H9 (cell line): ENCODE data around the gene TRPM8. TPM values are rescaled to one million over a fixed set of nuclear protein-coding genes. Genes with fewer than 3 reads are reported as not detected.

Experiments used
- DNase-seq: peaks from one replicate; pipeline ENCODE4 v3.0.0-alpha.2; 2017
- H2AFZ ChIP-seq: one replicate; pipeline ENCODE4 v1.6.1; 2013; ENCODE audit warnings: mild to moderate bottlenecking, low read length, control low read depth, moderate library complexity
- H2AK5ac ChIP-seq: 2 replicates; pipeline ENCODE4 v1.6.1; 2013; ENCODE audit warnings: low read length, control low read depth, mixed read lengths; ENCODE audit not compliant: insufficient read length
- H2BK120ac ChIP-seq: one replicate; pipeline ENCODE4 v1.6.1; 2013; ENCODE audit warnings: low read depth, mild to moderate bottlenecking, low read length, control low read depth, inconsistent platforms; ENCODE audit not compliant: poor library complexity, severe bottlenecking
- H2BK12ac ChIP-seq: 2 replicates; pipeline ENCODE4 v1.6.1; 2013; ENCODE audit warnings: low read length, control low read depth, mixed read lengths, low read depth; ENCODE audit not compliant: insufficient read length
- H2BK15ac ChIP-seq: 2 replicates; pipeline ENCODE4 v1.6.1; 2013; ENCODE audit warnings: low read depth, low read length, control low read depth
- H2BK20ac ChIP-seq: one replicate; pipeline ENCODE4 v1.6.1; 2013; ENCODE audit warnings: low read depth, mild to moderate bottlenecking, low read length, control low read depth, inconsistent platforms; ENCODE audit not compliant: poor library complexity, severe bottlenecking
- H2BK5ac ChIP-seq: 2 replicates; pipeline ENCODE4 v1.6.1; 2013; ENCODE audit warnings: low read length, control low read depth, mixed read lengths; ENCODE audit not compliant: insufficient read length
- H3K14ac ChIP-seq: 2 replicates; pipeline ENCODE4 v1.6.1; 2013; ENCODE audit warnings: low read length, control low read depth; ENCODE audit not compliant: insufficient read depth
- H3K18ac ChIP-seq: 2 replicates; pipeline ENCODE4 v1.6.1; 2013; ENCODE audit warnings: low read depth, mild to moderate bottlenecking, mixed read lengths, low read length, control low read depth; ENCODE audit not compliant: insufficient read length
- H3K23ac ChIP-seq: 2 replicates; pipeline ENCODE4 v1.6.1; 2013; ENCODE audit warnings: low read length, control low read depth, mixed read lengths, low read depth; ENCODE audit not compliant: insufficient read length
- H3K23me2 ChIP-seq: 2 replicates; pipeline ENCODE4 v1.6.1; 2013; ENCODE audit warnings: low read depth, mild to moderate bottlenecking, mixed read lengths, low read length, control low read depth; ENCODE audit not compliant: insufficient read length, poor library complexity, severe bottlenecking
- H3K27ac ChIP-seq: 2 replicates; pipeline ENCODE4 v1.5.1; 2013; ENCODE audit warnings: low read length, control low read depth, mixed read lengths, low read depth; ENCODE audit not compliant: insufficient read length
- H3K27me3 ChIP-seq: 2 replicates; pipeline ENCODE4 v1.6.1; 2013; ENCODE audit warnings: low read length, control low read depth, inconsistent platforms; ENCODE audit not compliant: insufficient read depth
- H3K4ac ChIP-seq: 2 replicates; pipeline ENCODE4 v1.6.1; 2013; ENCODE audit warnings: low read depth, mild to moderate bottlenecking, control low read depth, inconsistent platforms, low read length, moderate library complexity
- H3K4me1 ChIP-seq: 2 replicates; pipeline ENCODE4 v1.6.1; 2013; ENCODE audit warnings: low read length, control low read depth, inconsistent platforms; ENCODE audit not compliant: insufficient read depth
- H3K4me2 ChIP-seq: 2 replicates; pipeline ENCODE4 v1.6.1; 2013; ENCODE audit warnings: low read length, control low read depth, mixed read lengths; ENCODE audit not compliant: insufficient read length, insufficient read depth
- H3K56ac ChIP-seq: 2 replicates; pipeline ENCODE4 v1.6.1; 2013; ENCODE audit warnings: low read depth, mild to moderate bottlenecking, mixed read lengths, low read length, control low read depth; ENCODE audit not compliant: insufficient read length
- H3K79me1 ChIP-seq: 2 replicates; pipeline ENCODE4 v1.6.1; 2013; ENCODE audit warnings: low read depth, mild to moderate bottlenecking, moderate library complexity, low read length, control low read depth, inconsistent platforms; ENCODE audit not compliant: insufficient read depth, poor library complexity, severe bottlenecking
- H3K79me2 ChIP-seq: 2 replicates; pipeline ENCODE4 v1.6.1; 2013; ENCODE audit warnings: low read length, control low read depth, inconsistent platforms; ENCODE audit not compliant: insufficient read depth
- H3K9ac ChIP-seq: 2 replicates; pipeline ENCODE4 v1.6.1; 2013; ENCODE audit warnings: low read length, control low read depth, mixed read lengths; ENCODE audit not compliant: insufficient read length; ENCODE audit errors: extremely low read depth
- H3K9me3 ChIP-seq: one replicate; pipeline ENCODE4 v1.6.1; 2013; ENCODE audit warnings: low read depth, low read length, inconsistent platforms; ENCODE audit not compliant: control insufficient read depth
- H3T11ph ChIP-seq: one replicate; pipeline ENCODE4 v1.6.1; 2013; ENCODE audit warnings: mild to moderate bottlenecking, low read length, control low read depth, inconsistent platforms
- H4K20me1 ChIP-seq: one replicate; pipeline ENCODE4 v1.6.1; 2013; ENCODE audit not compliant: control insufficient read depth, insufficient read length, insufficient read depth
- H4K5ac ChIP-seq: 2 replicates; pipeline ENCODE4 v1.6.1; 2013; ENCODE audit warnings: low read depth, mild to moderate bottlenecking, mixed read lengths, low read length, control low read depth; ENCODE audit not compliant: insufficient read length
- H4K8ac ChIP-seq: replicated peaks from 2 replicates; pipeline ENCODE4 v1.6.1; 2013; ENCODE audit warnings: low read length, control low read depth, mixed read lengths, low read depth; ENCODE audit not compliant: insufficient read length
- H4K91ac ChIP-seq: 2 replicates; pipeline ENCODE4 v1.6.1; 2013; ENCODE audit warnings: low read depth, mild to moderate bottlenecking, moderate library complexity, mixed read lengths, low read length, control low read depth; ENCODE audit not compliant: insufficient read length
- H3K27ac Mint-ChIP-seq, 3 experiments: 2 replicates in 2 of 3; 3 replicates in 1 of 3; pipeline ENCODE4 v1.8.0; 2020 to 2021; ENCODE audit warnings: mixed read lengths in 3 of 3, mild to moderate bottlenecking in 1 of 3, moderate library complexity in 1 of 3
- H3K27me3 Mint-ChIP-seq: 2 replicates; pipeline ENCODE4 v1.8.0; 2021; ENCODE audit warnings: low read depth, mild to moderate bottlenecking, moderate library complexity, mixed read lengths
- H3K36me3 Mint-ChIP-seq, 3 experiments: 2 replicates in 2 of 3; 3 replicates in 1 of 3; pipeline ENCODE4 v1.8.0; 2020 to 2021; ENCODE audit warnings: low read depth in 3 of 3, mixed read lengths in 3 of 3; ENCODE audit not compliant: insufficient read depth in 1 of 3
- H3K4me1 Mint-ChIP-seq, 2 experiments: 2 replicates each; pipeline ENCODE4 v1.8.0; 2020; ENCODE audit warnings: mixed read lengths in 2 of 2
- H3K4me3 Mint-ChIP-seq, 2 experiments: 2 replicates in 1 of 2; 3 replicates in 1 of 2; pipeline ENCODE4 v1.8.0; 2020 to 2021; ENCODE audit warnings: mild to moderate bottlenecking in 2 of 2, mixed read lengths in 2 of 2, moderate library complexity in 1 of 2
- H3K9me3 Mint-ChIP-seq, 2 experiments: 2 replicates in 1 of 2; 3 replicates in 1 of 2; pipeline ENCODE4 v1.8.0; 2020; ENCODE audit warnings: mild to moderate bottlenecking in 2 of 2, mixed read lengths in 2 of 2, moderate library complexity in 1 of 2
- CTCF ChIP-seq: fragments of 200-600 bp; sonication (generic); conservative IDR thresholded peaks from 3 replicates; pipeline ENCODE4 v1.8.0; 2021; ENCODE audit warnings: antibody characterized with exemption, mild to moderate bottlenecking
- WGBS: extraction: QIAGEN DNeasy Blood & Tissue Kit; methylation state at CpG from one replicate; pipeline ENCODE4 v1.1.7; 2013; ENCODE audit warnings: missing lambda C conversion rate, low lambda C conversion rate, mixed read lengths; ENCODE audit not compliant: insufficient read length; ENCODE audit errors: extremely low coverage; 5-methylcytosine and 5-hydroxymethylcytosine counted together
- total RNA-seq: library from RNA; stranded (reverse); gene quantifications from 2 replicates; pipeline ENCODE4 v1.2.1, GENCODE V29; 2021

The TRPM8 gene
- total RNA-seq, 1 experiment from 2014 or later: 0.28 TPM

- no peak overlapping the region for H4K8ac ChIP-seq
- TF ChIP-seq CTCF: no peak
- H4K20me1 ChIP-seq: no peaks in the 10 kb centered on the region
- no CpG with 5 or more reads among the region's 1 CpG for WGBS
- no peak overlapping the region for H3K27ac ChIP-seq
- H3K4me2 ChIP-seq: no peak overlapping the region
- H2AK5ac ChIP-seq: no peak overlapping the region
- no peak overlapping the region for H3K18ac ChIP-seq
- H3K23ac ChIP-seq: no peak overlapping the region
- no peak overlapping the region for H2BK120ac ChIP-seq
- no peaks in the 10 kb centered on the region for H3K9me3 ChIP-seq
- Mint-ChIP-seq H3K4me3 (no peak overlapping the region), H3K27me3 (peaks cover 30% of the 10 kb centered on the region), H3K9me3 (no peaks in the 10 kb centered on the region), H3K4me1 (peaks cover 0 to 7% of the 10 kb centered on the region in 2 experiments; a peak in 1 of 4 replicates), H3K27ac (no peak overlapping the region), H3K36me3 (no peaks in the 10 kb centered on the region)
- no peak overlapping the region for H2BK20ac ChIP-seq
- H2BK12ac ChIP-seq: no peak overlapping the region
- no peak overlapping the region for H2BK5ac ChIP-seq
- no peak overlapping the region for H3K56ac ChIP-seq
- H3K23me2 ChIP-seq: no peaks in the 10 kb centered on the region
- no peak for DNase-seq
- H2BK15ac ChIP-seq: no peak overlapping the region
- no peaks in the 10 kb centered on the region for H3K79me1 ChIP-seq
- H4K5ac ChIP-seq: no peak overlapping the region
- H4K91ac ChIP-seq: no peak overlapping the region
- no peaks in the 10 kb centered on the region for H3K4me1 ChIP-seq
- 0 out of 2 replicates have a peak, but pooled peaks cover 2% of the 10 kb centered on the region for H3K27me3 ChIP-seq
- H3K79me2 ChIP-seq: no peaks in the 10 kb centered on the region
- H3T11ph ChIP-seq: no peak overlapping the region
- H3K9ac ChIP-seq: no peak overlapping the region
- H2AFZ ChIP-seq: no peak overlapping the region
- H3K4ac ChIP-seq: no peak overlapping the region
- H3K14ac ChIP-seq: no peak overlapping the region
Measured at GRCh38 chr2:233935426-233935825, 18.3 kb downstream of the TRPM8 start.
